Small intestine (tissue), 7 donors: ENCODE data around the gene MEGF8. TPM values are rescaled to one million over a fixed set of nuclear protein-coding genes. Genes with fewer than 3 reads are reported as not detected.

ENCODE experiments used
- DNase-seq, 2 donors: peaks; one replicate each; pipeline versions ENCODE4 v3.0.0 to v3.0.0-alpha.2; 2013
- FAIRE-seq: peaks from 2 replicates; lab custom pipeline; 2012; peaks lifted over from hg19 to GRCh38; lab: Jason Lieb, UNC
- H3K27ac ChIP-seq, 3 donors: one replicate each; pipeline ENCODE4 v1.5.1; 2013; ENCODE audit warnings: low read length in 2 of 3, mild to moderate bottlenecking in 2 of 3, control low read depth in 1 of 3, inconsistent platforms in 1 of 3, low read depth in 1 of 3, moderate library complexity in 1 of 3
- H3K27me3 ChIP-seq, 3 donors: one replicate each; pipeline ENCODE4 v1.6.1; 2013; ENCODE audit warnings: low read length in 3 of 3, inconsistent platforms in 1 of 3; ENCODE audit not compliant: control insufficient read depth in 3 of 3, insufficient read depth in 3 of 3
- H3K36me3 ChIP-seq, 3 donors: one replicate each; pipeline ENCODE4 v1.6.1; 2013; ENCODE audit warnings: low read length in 3 of 3, inconsistent platforms in 1 of 3, low read depth in 1 of 3, mild to moderate bottlenecking in 1 of 3, moderate library complexity in 1 of 3; ENCODE audit not compliant: control insufficient read depth in 3 of 3, insufficient read depth in 2 of 3
- H3K4me1 ChIP-seq, 3 donors: one replicate each; pipeline ENCODE4 v1.6.1; 2013; ENCODE audit warnings: low read length in 2 of 3, inconsistent platforms in 1 of 3, low read depth in 1 of 3, mild to moderate bottlenecking in 1 of 3, moderate library complexity in 1 of 3; ENCODE audit not compliant: control insufficient read depth in 3 of 3, insufficient read depth in 2 of 3
- H3K4me3 ChIP-seq, 3 donors: one replicate each; pipeline ENCODE4 v1.5.1; 2013; ENCODE audit warnings: low read length in 3 of 3, control low read depth in 1 of 3, inconsistent platforms in 1 of 3, low read depth in 1 of 3, mild to moderate bottlenecking in 1 of 3, moderate library complexity in 1 of 3
- H3K9me3 ChIP-seq, 2 donors: one replicate each; pipeline ENCODE4 v1.6.1; 2013; ENCODE audit warnings: low read depth in 1 of 2, low read length in 1 of 2; ENCODE audit not compliant: control insufficient read depth in 2 of 2, insufficient read depth in 1 of 2
- WGBS, 3 donors: extraction: QIAGEN DNeasy Blood & Tissue Kit; methylation state at CpG; one replicate each; pipeline ENCODE4 v1.1.7; 2013; 5-methylcytosine and 5-hydroxymethylcytosine counted together
- polyA plus RNA-seq, 4 donors: library from polyadenylated mRNA; stranded (reverse) in 3 of 4; unstranded in 1 of 4; fragments of 200-250 nt in 3 of 4; fragments of 120-200 nt in 1 of 4; gene quantifications; one replicate each; pipeline versions ENCODE4 v1.2.1 to v1.2.3, GENCODE V29; 2013
- donor health status: healthy with polysubstance abuse.
- donor health status: control.
- donor health status: control.
- donor health status: Bipolar disorder and iron deficiency.
- donor health status: healthy.

MEGF8 gene
- polyA plus RNA-seq, 4 donors = 2.4 to 26.7 (median 6.9) TPM

DNA sequence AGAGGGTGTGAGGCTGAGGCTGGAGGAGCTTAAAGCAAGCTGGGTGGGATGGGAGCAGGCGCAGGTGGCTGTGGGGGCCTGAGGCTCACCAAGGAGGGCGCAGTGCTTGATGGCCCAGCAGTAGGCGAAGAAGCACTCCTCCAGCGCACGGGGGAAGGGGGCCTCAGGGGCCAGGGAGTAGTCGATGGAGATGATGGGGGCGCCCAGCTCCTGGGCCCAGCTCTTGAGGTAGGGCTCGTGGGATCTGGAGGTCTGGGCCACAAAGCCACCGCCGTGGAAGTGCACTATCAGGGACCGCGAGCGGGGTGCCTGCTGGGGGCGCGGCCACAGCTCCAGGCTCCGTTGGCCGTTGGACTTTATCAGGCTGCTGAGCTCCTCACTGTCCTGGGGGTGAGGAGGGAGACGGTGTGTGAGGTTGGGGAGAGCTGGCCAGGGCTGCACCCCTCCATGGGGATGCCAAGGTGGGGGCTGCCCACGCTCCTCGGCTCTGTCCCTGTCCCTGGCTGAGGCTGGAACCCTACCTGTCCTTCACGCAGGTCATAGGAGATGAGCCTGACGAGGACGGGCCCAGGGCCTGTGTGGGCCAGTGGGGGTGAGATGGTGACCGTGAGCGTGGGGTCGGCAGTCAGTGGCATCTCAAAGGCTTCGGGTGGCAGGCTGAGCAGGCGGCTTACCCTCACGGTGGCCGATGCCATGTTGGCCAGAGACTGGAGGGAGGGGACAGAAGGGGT, 81.8 kb downstream of the MEGF8 start:
- no peaks in the 10 kb centered on the region for H3K9me3 ChIP-seq
- no peak overlapping the region for H3K27ac ChIP-seq
- H3K4me1 ChIP-seq = no peaks in the 10 kb centered on the region
- FAIRE-seq (no peak), DNase-seq (no peak)
- H3K36me3 ChIP-seq = peaks cover 0 to 66% (median 0%) of the 10 kb centered on the region in 3 donors
- peaks cover 0 to 6% (median 0%) of the 10 kb centered on the region in 3 donors for H3K27me3 ChIP-seq
- H3K4me3 ChIP-seq = no peak overlapping the region
- WGBS, 3 donors = 86 to 94% (median 90%) methylated on average over 28 to 30 of the region's 30 CpGs

DNA sequence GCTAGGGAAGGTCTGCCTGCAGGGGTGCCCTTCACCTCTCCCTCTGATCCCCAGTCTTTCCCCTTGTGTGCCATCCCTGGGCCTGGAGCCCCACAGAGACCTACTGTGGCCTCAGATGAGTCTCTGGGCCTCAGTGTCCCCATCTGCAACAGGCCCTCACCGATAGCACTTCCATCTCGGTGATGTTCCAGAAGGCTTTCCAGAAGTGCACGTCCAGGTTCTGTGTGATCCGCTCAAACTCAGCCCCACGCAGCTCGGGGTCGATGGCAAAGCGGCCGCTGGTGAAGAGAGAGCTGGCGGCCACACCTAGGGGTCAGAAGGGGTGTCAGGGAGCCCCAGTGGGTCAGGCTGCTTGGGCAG, 82.4 kb downstream of the MEGF8 start:
- Histone ChIP-seq H3K36me3 (peaks cover 0 to 64% (median 0%) of the 10 kb centered on the region in 3 donors), H3K4me3 (no peak overlapping the region), H3K9me3 (no peaks in the 10 kb centered on the region), H3K27ac (no peak overlapping the region), H3K4me1 (peaks cover 0 to 4% (median 0%) of the 10 kb centered on the region in 3 donors), H3K27me3 (peaks cover 0 to 1% (median 0%) of the 10 kb centered on the region in 3 donors)
- FAIRE-seq = no peak
- no peak for DNase-seq
- 96 to 98% (median 98%) methylated on average over 10 of the region's 10 CpGs for WGBS, 3 donors

DNA sequence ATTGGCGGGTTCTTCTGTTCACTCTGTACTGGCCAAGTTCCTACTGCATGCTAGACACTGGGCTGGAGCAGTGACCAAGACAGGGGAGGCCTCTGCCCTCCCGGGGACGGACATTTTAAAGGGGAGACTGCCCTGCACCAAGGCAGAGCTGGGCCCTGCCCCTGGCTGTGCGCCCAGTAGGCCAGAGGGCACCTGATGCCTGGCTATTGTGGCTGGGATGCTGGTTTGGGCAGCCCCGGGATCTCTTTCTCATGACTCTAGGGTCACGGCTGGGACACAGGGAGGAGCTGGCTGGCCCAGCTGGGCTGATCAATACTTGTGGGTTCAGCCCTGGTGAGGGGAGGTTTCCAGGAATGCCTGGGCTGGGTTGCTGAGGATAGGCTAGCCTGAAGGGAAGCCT, 84.0 kb downstream of the MEGF8 start:
- peaks cover 0 to 4% (median 0%) of the 10 kb centered on the region in 3 donors for H3K4me1 ChIP-seq
- H3K36me3 ChIP-seq = peaks cover 0 to 73% (median 0%) of the 10 kb centered on the region in 3 donors
- H3K4me3 ChIP-seq = no peak overlapping the region
- FAIRE-seq (no peak), DNase-seq (no peak)
- no peaks in the 10 kb centered on the region for H3K27me3 ChIP-seq
- 47 to 56% (median 51%) methylated on average over 6 of the region's 6 CpGs for WGBS, 3 donors
- no peak overlapping the region for H3K27ac ChIP-seq
- H3K9me3 ChIP-seq = no peaks in the 10 kb centered on the region

DNA sequence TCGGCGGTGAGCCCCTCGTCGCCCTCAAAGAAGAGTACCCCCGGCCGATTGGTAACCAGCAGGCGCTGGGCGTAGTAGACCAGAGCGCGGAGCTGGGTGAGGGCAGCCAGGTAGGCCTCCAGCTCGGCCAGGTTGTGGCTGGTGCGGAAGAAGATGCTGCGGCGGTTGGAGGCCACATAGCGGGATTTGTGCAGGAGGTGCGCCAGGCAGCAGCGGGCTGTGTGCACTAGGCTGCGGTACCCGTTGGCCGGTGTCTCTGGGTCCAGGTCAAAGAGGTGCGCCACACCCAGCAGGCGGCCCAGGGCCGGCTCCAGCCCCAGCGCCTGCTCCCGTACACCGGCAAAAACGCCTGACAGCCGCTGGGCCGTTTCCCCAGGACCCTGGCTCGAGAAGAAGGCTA, 84.9 kb downstream of the MEGF8 start:
- Histone ChIP-seq H3K27me3 (no peaks in the 10 kb centered on the region), H3K27ac (no peak overlapping the region), H3K4me3 (no peak overlapping the region), H3K36me3 (peaks cover 0 to 67% (median 0%) of the 10 kb centered on the region in 3 donors), H3K4me1 (peaks cover 0 to 4% (median 0%) of the 10 kb centered on the region in 3 donors), H3K9me3 (no peaks in the 10 kb centered on the region)
- WGBS, 3 donors = 91 to 94% (median 94%) methylated on average over 27 to 30 of the region's 30 CpGs
- FAIRE-seq (no peak), DNase-seq (no peak)

DNA sequence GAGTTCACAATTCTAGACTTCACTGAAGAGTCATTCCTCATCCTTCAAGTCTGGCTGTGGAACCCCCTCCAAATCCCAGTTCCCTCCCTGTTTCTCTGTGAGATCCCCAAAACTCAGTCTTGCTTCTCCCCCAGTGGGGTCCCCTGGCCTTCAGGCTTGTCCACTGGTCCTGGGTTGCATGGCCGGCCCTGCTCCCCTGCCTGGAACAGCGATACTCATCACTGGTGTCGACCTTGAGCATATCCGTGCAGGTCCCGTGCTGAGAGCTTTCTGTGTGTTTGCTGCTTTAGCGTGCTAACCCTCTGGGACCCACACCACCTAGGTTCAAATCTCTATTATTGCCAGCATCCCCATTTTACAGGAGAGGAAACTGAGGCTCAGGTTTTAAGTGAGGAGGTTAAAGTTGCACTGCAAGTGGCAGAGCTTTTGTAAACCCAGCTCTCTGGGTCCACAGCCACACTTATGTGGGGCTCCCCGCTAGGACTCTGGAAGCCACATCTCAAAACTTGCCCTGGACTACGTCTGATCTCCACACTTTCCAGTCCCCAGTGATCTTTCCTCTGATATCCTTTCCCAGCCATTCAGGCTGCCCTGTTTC, 86.2 kb downstream of the MEGF8 start:
- no peak for FAIRE-seq
- H3K27ac ChIP-seq = no peak overlapping the region
- no peaks in the 10 kb centered on the region for H3K27me3 ChIP-seq
- peaks cover 0 to 54% (median 0%) of the 10 kb centered on the region in 3 donors for H3K36me3 ChIP-seq
- WGBS, 3 donors = 90 to 94% (median 93%) methylated on average over 8 of the region's 8 CpGs
- no peak for DNase-seq
- no peak overlapping the region for H3K4me3 ChIP-seq
- H3K9me3 ChIP-seq = no peaks in the 10 kb centered on the region
- H3K4me1 ChIP-seq = peaks cover 0 to 4% (median 0%) of the 10 kb centered on the region in 3 donors

DNA sequence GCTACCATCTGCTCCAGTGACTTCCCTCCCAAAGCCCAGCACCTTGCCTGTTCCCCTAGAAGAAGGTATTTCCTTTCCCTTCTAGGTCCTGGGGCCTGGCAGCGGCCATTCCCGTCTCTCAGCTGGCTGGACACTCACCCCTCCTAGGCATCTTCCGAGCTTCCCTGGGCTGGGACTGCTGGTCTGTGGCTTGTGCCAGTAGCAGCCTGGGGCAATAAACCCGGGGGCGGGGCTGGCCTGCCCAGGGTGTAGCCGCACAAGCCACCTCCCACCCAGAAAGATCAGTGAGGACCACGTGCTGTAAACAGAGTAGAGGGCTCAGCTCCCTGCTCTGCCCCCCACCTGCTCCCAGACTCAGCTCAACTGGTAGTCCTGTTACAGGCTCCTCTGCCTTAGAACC, 86.8 kb downstream of the MEGF8 start:
- DNase-seq (peak; percentile 29 to 32), FAIRE-seq (no peak)

DNA sequence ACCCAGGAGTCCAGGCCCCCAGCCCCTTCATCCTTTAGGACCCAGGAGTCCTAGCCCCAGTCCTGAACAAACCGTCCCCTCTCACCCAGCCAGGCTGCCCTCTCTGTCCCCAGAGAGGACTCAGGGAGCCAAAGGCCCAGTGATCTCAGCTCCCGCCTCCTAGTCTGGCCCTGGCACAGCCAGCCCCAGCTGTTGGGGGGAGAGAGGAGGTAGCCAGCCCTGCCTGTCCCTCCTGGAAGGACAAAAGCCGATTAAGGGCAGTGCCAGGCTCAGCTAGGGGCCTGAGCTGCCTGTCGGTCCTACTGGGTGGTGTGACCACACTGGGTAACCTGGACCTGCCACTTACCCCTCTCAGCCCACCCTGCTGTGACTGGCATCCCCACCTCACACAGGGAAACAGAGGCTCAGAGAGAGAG, 87.2 kb downstream of the MEGF8 start:
- H3K4me1 ChIP-seq = peaks cover 0 to 4% (median 0%) of the 10 kb centered on the region in 3 donors
- WGBS, 3 donors = 53 to 74% (median 73%) methylated on average over 4 of the region's 4 CpGs
- H3K4me3 ChIP-seq = no peak overlapping the region
- DNase-seq (no peak), FAIRE-seq (no peak)
- no peaks in the 10 kb centered on the region for H3K9me3 ChIP-seq
- H3K36me3 ChIP-seq = peaks cover 0 to 44% (median 0%) of the 10 kb centered on the region in 3 donors
- H3K27me3 ChIP-seq = no peaks in the 10 kb centered on the region
- no peak overlapping the region for H3K27ac ChIP-seq

More for the DNA sequence above, 86.8 kb downstream of the MEGF8 start:
- Histone ChIP-seq H3K9me3 (no peaks in the 10 kb centered on the region), H3K27me3 (no peaks in the 10 kb centered on the region), H3K4me1 (peaks cover 0 to 4% (median 0%) of the 10 kb centered on the region in 3 donors), H3K4me3 (no peak overlapping the region), H3K36me3 (peaks cover 0 to 49% (median 0%) of the 10 kb centered on the region in 3 donors), H3K27ac (no peak overlapping the region)
- 25 to 52% (median 38%) methylated on average over 7 of the region's 7 CpGs for WGBS, 3 donors

DNA sequence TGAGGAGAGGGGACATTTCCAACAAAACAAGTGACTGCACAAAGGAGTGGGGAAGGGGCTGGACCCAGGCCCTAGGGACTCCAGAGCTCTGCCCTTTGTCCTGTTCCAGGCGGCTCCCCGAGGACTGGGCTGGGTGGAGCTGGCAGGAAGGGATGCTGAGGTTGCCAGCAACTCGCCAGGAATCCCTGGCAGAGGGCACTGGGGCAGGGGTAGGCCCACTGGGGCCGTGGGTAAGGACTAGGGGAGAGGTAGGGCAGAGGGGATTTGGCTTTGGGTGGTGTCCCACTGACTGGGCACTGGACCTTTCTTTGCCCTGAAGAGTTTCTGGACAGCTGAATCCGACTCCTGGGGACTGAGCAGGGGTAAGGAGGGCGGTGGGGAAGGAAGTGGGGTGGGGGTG, 93.9 kb downstream of the MEGF8 start:
- WGBS, 3 donors = 34 to 58% (median 47%) methylated on average over 6 of the region's 6 CpGs
- no peak overlapping the region for H3K4me3 ChIP-seq
- FAIRE-seq = no peak
- peaks cover 3 to 31% (median 10%) of the 10 kb centered on the region in 3 donors for H3K4me1 ChIP-seq
- no peaks in the 10 kb centered on the region for H3K27me3 ChIP-seq
- peaks cover 0 to 5% of the 10 kb centered on the region in 2 donors for H3K9me3 ChIP-seq
- H3K36me3 ChIP-seq = peaks cover 0 to 13% (median 0%) of the 10 kb centered on the region in 3 donors
- H3K27ac ChIP-seq = no peak overlapping the region
- no peak for DNase-seq
